ENCODE data around the gene ANKRD24. TPM values are rescaled to one million over a fixed set of nuclear protein-coding genes. Genes with fewer than 3 reads are reported as not detected.
A peak's percentile ranks its signal among the peaks of the same experiment; 100 is the strongest.

Gene ANKRD24
- total RNA-seq, 3 donors from 2014 or later (not counting 1 experiment from before 2014, with no cell fraction given) = 0.65 to 2.2 (median 0.71) TPM

- H3K9me3 Mint-ChIP-seq = no peaks in the 10 kb centered on the region
- ATAC-seq (no peak), DNase-seq (no peak)
- Histone ChIP-seq H3K4me3 (ENCODE audit: low read length) (no peak overlapping the region), H3K27me3 (ENCODE audit: control insufficient read depth, insufficient read depth, low read length) (no peaks in the 10 kb centered on the region), H3K4me1 (ENCODE audit: control insufficient read depth, insufficient read depth, low read length) (peaks cover 49% of the 10 kb centered on the region), H3K9me3 (ENCODE audit: control insufficient read depth, insufficient read depth, low read length) (no peaks in the 10 kb centered on the region), H3K27ac (ENCODE audit: low read length) (no peak overlapping the region), H3K36me3 (ENCODE audit: control insufficient read depth, insufficient read depth, low read length) (peaks cover 48% of the 10 kb centered on the region)
- H3K4me3 Mint-ChIP-seq = peak overlapping the region; percentile 78
- no peaks in the 10 kb centered on the region for H3K27me3 Mint-ChIP-seq (ENCODE audit: low read depth in 2 of 2)
- H3K27ac Mint-ChIP-seq = peak overlapping the region; percentile 88 to 91
- TF ChIP-seq, protein P1, sequence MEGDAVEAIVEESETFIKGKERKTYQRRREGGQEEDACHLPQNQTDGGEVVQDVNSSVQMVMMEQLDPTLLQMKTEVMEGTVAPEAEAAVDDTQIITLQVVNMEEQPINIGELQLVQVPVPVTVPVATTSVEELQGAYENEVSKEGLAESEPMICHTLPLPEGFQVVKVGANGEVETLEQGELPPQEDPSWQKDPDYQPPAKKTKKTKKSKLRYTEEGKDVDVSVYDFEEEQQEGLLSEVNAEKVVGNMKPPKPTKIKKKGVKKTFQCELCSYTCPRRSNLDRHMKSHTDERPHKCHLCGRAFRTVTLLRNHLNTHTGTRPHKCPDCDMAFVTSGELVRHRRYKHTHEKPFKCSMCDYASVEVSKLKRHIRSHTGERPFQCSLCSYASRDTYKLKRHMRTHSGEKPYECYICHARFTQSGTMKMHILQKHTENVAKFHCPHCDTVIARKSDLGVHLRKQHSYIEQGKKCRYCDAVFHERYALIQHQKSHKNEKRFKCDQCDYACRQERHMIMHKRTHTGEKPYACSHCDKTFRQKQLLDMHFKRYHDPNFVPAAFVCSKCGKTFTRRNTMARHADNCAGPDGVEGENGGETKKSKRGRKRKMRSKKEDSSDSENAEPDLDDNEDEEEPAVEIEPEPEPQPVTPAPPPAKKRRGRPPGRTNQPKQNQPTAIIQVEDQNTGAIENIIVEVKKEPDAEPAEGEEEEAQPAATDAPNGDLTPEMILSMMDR (IDR thresholded peaks at IDR 0.05) = no peak
- intact Hi-C loops (cut with micrococcal nuclease) = loop anchor here (5.0 to 10.0 kb wide), 3 partner anchors 36 to 258 kb away; partner anchors contain the start of genes CHAF1A, FSD1, SH3GL1 and TMIGD2
- H3K36me3 Mint-ChIP-seq = no peaks in the 10 kb centered on the region
- WGBS (ENCODE audit: insufficient coverage) = 69% methylated on average over 15 of the region's 18 CpGs
- H3K4me1 Mint-ChIP-seq = peaks cover 32 to 48% of the 10 kb centered on the region in 2 donors
These were observed 83.9 kb downstream of the ANKRD24 start for GRCh38 chr19:4266253-4267000.

GRCh38 chr19:4267101-4267900 lies 84.8 kb downstream of the ANKRD24 start:
- peaks cover 47% of the 10 kb centered on the region for H3K36me3 ChIP-seq (ENCODE audit: control insufficient read depth, insufficient read depth, low read length)
- ATAC-seq = peak; percentile 22 to 58 (median 43)
- peaks cover 49% of the 10 kb centered on the region for H3K4me1 ChIP-seq (ENCODE audit: control insufficient read depth, insufficient read depth, low read length)
- peak; percentile 46 to 72 for DNase-seq
- 63% methylated on average over 20 of the region's 21 CpGs for WGBS (ENCODE audit: insufficient coverage)
- intact Hi-C loops (cut with micrococcal nuclease) = loop anchor here (1.0 to 10.0 kb wide), 4 partner anchors 35 to 258 kb away; partner anchors contain the start of genes CHAF1A, FSD1, SH3GL1 and TMIGD2
- Mint-ChIP-seq H3K27ac (peak overlapping the region in 1 of 2 donors; percentile 88), H3K4me3 (peak overlapping the region; percentile 26), H3K9me3 (no peaks in the 10 kb centered on the region), H3K36me3 (no peaks in the 10 kb centered on the region), H3K4me1 (peaks cover 32 to 48% of the 10 kb centered on the region in 2 donors), H3K27me3 (ENCODE audit: low read depth in 2 of 2) (no peaks in the 10 kb centered on the region)
- TF ChIP-seq, protein P1 (IDR thresholded peaks at IDR 0.05) = peak; percentile 79
- no peak overlapping the region for H3K27ac ChIP-seq (ENCODE audit: low read length)
- no peaks in the 10 kb centered on the region for H3K27me3 ChIP-seq (ENCODE audit: control insufficient read depth, insufficient read depth, low read length)
- H3K4me3 ChIP-seq (ENCODE audit: low read length) = no peak overlapping the region
- no peaks in the 10 kb centered on the region for H3K9me3 ChIP-seq (ENCODE audit: control insufficient read depth, insufficient read depth, low read length)

GRCh38 chr19:4267901-4268815 lies 85.7 kb downstream of the ANKRD24 start:
- Histone ChIP-seq H3K27me3 (ENCODE audit: control insufficient read depth, insufficient read depth, low read length) (no peaks in the 10 kb centered on the region), H3K27ac (ENCODE audit: low read length) (no peak overlapping the region), H3K9me3 (ENCODE audit: control insufficient read depth, insufficient read depth, low read length) (no peaks in the 10 kb centered on the region), H3K4me1 (ENCODE audit: control insufficient read depth, insufficient read depth, low read length) (peaks cover 45% of the 10 kb centered on the region), H3K36me3 (ENCODE audit: control insufficient read depth, insufficient read depth, low read length) (peaks cover 39% of the 10 kb centered on the region), H3K4me3 (ENCODE audit: low read length) (no peak overlapping the region)
- DNase-seq = no peak
- no peaks in the 10 kb centered on the region for H3K27me3 Mint-ChIP-seq (ENCODE audit: low read depth in 2 of 2)
- no peak for ATAC-seq
- peaks cover 32 to 47% of the 10 kb centered on the region in 2 donors for H3K4me1 Mint-ChIP-seq
- intact Hi-C loops (cut with micrococcal nuclease) = loop anchor here (1.0 to 10.0 kb wide), 4 partner anchors 34 to 257 kb away; partner anchors contain the start of genes CHAF1A, FSD1, SH3GL1 and TMIGD2
- TF ChIP-seq, protein P1 (IDR thresholded peaks at IDR 0.05) = peak; percentile 29
- H3K9me3 Mint-ChIP-seq = no peaks in the 10 kb centered on the region
- H3K4me3 Mint-ChIP-seq = no peak overlapping the region
- 86% methylated on average over 30 of the region's 30 CpGs for WGBS (ENCODE audit: insufficient coverage)
- no peaks in the 10 kb centered on the region for H3K36me3 Mint-ChIP-seq
- no peak overlapping the region for H3K27ac Mint-ChIP-seq
